Liver (tissue), 3 donors: ENCODE results near the gene MYF5.

Experiments used
- ATF3 ChIP-seq: IDR thresholded peaks from 2 replicates; pipeline ENCODE4 v1.6.1; 2016; ENCODE audit warnings: antibody characterized with exemption
- GABPA ChIP-seq, 2 donors: IDR thresholded peaks in 1 of 2; conservative IDR thresholded peaks in 1 of 2; 2 replicates each; pipeline ENCODE4 v1.6.1; 2016; ENCODE audit warnings: antibody characterized with exemption in 2 of 2, mild to moderate bottlenecking in 1 of 2, moderate library complexity in 1 of 2
- HNF4A ChIP-seq, 2 donors: conservative IDR thresholded peaks; 2 replicates each; pipeline ENCODE4 v1.6.1; 2016; ENCODE audit warnings: antibody characterized with exemption in 2 of 2, mild to moderate bottlenecking in 2 of 2
- HNF4G ChIP-seq: IDR thresholded peaks from 2 replicates; pipeline ENCODE4 v1.6.1; 2016; ENCODE audit warnings: antibody characterized with exemption
- JUND ChIP-seq, 2 donors: IDR thresholded peaks; 2 replicates each; pipeline ENCODE4 v1.6.1; 2016; ENCODE audit warnings: antibody characterized with exemption in 2 of 2
- RAD21 ChIP-seq, 2 donors: IDR thresholded peaks; 2 replicates each; pipeline ENCODE4 v1.6.1; 2016; ENCODE audit warnings: antibody characterized with exemption in 2 of 2, mild to moderate bottlenecking in 2 of 2
- REST ChIP-seq: IDR thresholded peaks from 2 replicates; pipeline ENCODE4 v1.6.1; 2016; ENCODE audit warnings: antibody characterized with exemption, mild to moderate bottlenecking
- RXRA ChIP-seq, 2 donors: IDR thresholded peaks; 2 replicates each; pipeline ENCODE4 v1.6.1; 2017 to 2018; ENCODE audit warnings: antibody characterized with exemption in 2 of 2, mild to moderate bottlenecking in 1 of 2
- SP1 ChIP-seq: IDR thresholded peaks from 2 replicates; pipeline ENCODE4 v1.6.1; 2018; ENCODE audit warnings: antibody characterized with exemption, mild to moderate bottlenecking
- YY1 ChIP-seq: IDR thresholded peaks from 2 replicates; pipeline ENCODE4 v1.6.1; 2016; ENCODE audit warnings: antibody characterized with exemption, mild to moderate bottlenecking
- TF ChIP-seq, protein P1 (sequence below): fragments of 150-350 bp; IDR thresholded peaks from 2 replicates; pipeline ENCODE4 v1.5.1; 2017; ENCODE audit warnings: improper control_type of control experiment, low read depth, low read length; ENCODE audit not compliant: missing input control
- TF ChIP-seq, protein P2 (sequence below): IDR thresholded peaks from 2 replicates; pipeline ENCODE4 v1.6.1; 2016; ENCODE audit warnings: antibody characterized with exemption
- TF ChIP-seq, protein P3 (sequence below): IDR thresholded peaks from 2 replicates; pipeline ENCODE4 v1.6.1; 2016; ENCODE audit warnings: antibody characterized with exemption
- donor health status: healthy.
- donor health status: healthy.

GRCh38 chr12:80698847-80699542, 17.7 kb upstream of the MYF5 start:
- TF ChIP-seq, protein P1, sequence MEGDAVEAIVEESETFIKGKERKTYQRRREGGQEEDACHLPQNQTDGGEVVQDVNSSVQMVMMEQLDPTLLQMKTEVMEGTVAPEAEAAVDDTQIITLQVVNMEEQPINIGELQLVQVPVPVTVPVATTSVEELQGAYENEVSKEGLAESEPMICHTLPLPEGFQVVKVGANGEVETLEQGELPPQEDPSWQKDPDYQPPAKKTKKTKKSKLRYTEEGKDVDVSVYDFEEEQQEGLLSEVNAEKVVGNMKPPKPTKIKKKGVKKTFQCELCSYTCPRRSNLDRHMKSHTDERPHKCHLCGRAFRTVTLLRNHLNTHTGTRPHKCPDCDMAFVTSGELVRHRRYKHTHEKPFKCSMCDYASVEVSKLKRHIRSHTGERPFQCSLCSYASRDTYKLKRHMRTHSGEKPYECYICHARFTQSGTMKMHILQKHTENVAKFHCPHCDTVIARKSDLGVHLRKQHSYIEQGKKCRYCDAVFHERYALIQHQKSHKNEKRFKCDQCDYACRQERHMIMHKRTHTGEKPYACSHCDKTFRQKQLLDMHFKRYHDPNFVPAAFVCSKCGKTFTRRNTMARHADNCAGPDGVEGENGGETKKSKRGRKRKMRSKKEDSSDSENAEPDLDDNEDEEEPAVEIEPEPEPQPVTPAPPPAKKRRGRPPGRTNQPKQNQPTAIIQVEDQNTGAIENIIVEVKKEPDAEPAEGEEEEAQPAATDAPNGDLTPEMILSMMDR, result no peak
- TF ChIP-seq HNF4G, result no peak
- TF ChIP-seq JUND (IDR thresholded peaks at IDR 0.05), result no peak
- TF ChIP-seq GABPA (IDR thresholded peaks at IDR 0.05 in 1 of 2, conservative IDR thresholded peaks at IDR 0.05 in 1 of 2), result no peak
- TF ChIP-seq YY1, result no peak
- no peak for TF ChIP-seq RAD21 (IDR thresholded peaks at IDR 0.05)
- TF ChIP-seq, protein P2, sequence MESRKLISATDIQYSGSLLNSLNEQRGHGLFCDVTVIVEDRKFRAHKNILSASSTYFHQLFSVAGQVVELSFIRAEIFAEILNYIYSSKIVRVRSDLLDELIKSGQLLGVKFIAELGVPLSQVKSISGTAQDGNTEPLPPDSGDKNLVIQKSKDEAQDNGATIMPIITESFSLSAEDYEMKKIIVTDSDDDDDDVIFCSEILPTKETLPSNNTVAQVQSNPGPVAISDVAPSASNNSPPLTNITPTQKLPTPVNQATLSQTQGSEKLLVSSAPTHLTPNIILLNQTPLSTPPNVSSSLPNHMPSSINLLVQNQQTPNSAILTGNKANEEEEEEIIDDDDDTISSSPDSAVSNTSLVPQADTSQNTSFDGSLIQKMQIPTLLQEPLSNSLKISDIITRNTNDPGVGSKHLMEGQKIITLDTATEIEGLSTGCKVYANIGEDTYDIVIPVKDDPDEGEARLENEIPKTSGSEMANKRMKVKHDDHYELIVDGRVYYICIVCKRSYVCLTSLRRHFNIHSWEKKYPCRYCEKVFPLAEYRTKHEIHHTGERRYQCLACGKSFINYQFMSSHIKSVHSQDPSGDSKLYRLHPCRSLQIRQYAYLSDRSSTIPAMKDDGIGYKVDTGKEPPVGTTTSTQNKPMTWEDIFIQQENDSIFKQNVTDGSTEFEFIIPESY, result no peak
- TF ChIP-seq HNF4A (conservative IDR thresholded peaks at IDR 0.05), result peak; percentile 65 to 77
- TF ChIP-seq, protein P3, sequence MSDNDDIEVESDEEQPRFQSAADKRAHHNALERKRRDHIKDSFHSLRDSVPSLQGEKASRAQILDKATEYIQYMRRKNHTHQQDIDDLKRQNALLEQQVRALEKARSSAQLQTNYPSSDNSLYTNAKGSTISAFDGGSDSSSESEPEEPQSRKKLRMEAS, result no peak
- TF ChIP-seq RXRA (IDR thresholded peaks at IDR 0.05), result no peak
- TF ChIP-seq SP1, result no peak
- TF ChIP-seq REST, result no peak
- TF ChIP-seq ATF3, result no peak
